ENCODE data around the gene PLA2G4E.

The PLA2G4E gene

GRCh38 chr15:42050484-42051255 is 29.8 kb upstream of the PLA2G4E start:
- DNase-seq, result no peak

- no peak for DNase-seq
Observed at GRCh38 chr15:42048821-42049200, 28.0 kb upstream of the PLA2G4E start.

GRCh38 chr15:42048080-42048820 is 27.4 kb upstream of the PLA2G4E start:
- DNase-seq, result no peak

GRCh38 chr15:42046597-42046996 is 25.8 kb upstream of the PLA2G4E start:
- DNase-seq, result no peak

GRCh38 chr15:42045211-42045615 is 24.4 kb upstream of the PLA2G4E start:
- no peak for DNase-seq

GRCh38 chr15:42042602-42043400 is 22.0 kb upstream of the PLA2G4E start:
- no peak for DNase-seq

GRCh38 chr15:42038401-42038800 is 17.6 kb upstream of the PLA2G4E start:
- no peak for DNase-seq

GRCh38 chr15:42037656-42038055 is 16.8 kb upstream of the PLA2G4E start:
- peak; percentile 19 for DNase-seq

GRCh38 chr15:42036966-42037365 is 16.1 kb upstream of the PLA2G4E start:
- DNase-seq, result no peak

- no peak for DNase-seq
Observed at GRCh38 chr15:42036112-42036905, 15.5 kb upstream of the PLA2G4E start.

- no peak for DNase-seq
Observed at GRCh38 chr15:42035435-42035761, 14.6 kb upstream of the PLA2G4E start.

- no peak for DNase-seq
Observed at GRCh38 chr15:42034628-42035434, 14.0 kb upstream of the PLA2G4E start.

GRCh38 chr15:42033214-42033873 is 12.5 kb upstream of the PLA2G4E start:
- no peak for DNase-seq

- DNase-seq, result no peak
Observed at GRCh38 chr15:42032376-42033213, 11.8 kb upstream of the PLA2G4E start.

- DNase-seq, result no peak
Observed at GRCh38 chr15:42031198-42031915, 10.5 kb upstream of the PLA2G4E start.

GRCh38 chr15:42027521-42027920 is 6.7 kb upstream of the PLA2G4E start:
- no peak for DNase-seq

GRCh38 chr15:42024303-42024702 is 3.5 kb upstream of the PLA2G4E start:
- DNase-seq, result no peak

- no peak for DNase-seq
Observed at GRCh38 chr15:42021593-42021992, 751 bp upstream of the PLA2G4E start.

- DNase-seq, result no peak
Observed at GRCh38 chr15:42018306-42019224, 2.3 kb downstream of the PLA2G4E start.

All from NCI-H748 treated with DMSO at 0.1 percent for 48 hours (cell line).